GM12873 (cell line): Measurements from ENCODE around the gene COMT.
A peak's percentile ranks its signal among the peaks of the same experiment; 100 is the strongest.

Experiments used
- CTCF ChIP-seq: IDR thresholded peaks from 2 replicates; pipeline ENCODE4 v1.5.1; 2012; ENCODE audit warnings: low read depth, mild to moderate bottlenecking, moderate library complexity, low read length, control low read depth; ENCODE audit not compliant: insufficient read depth; ENCODE audit errors: missing control alignments

The COMT gene

GRCh38 chr22:20011123-20011992 is 69.8 kb downstream of the COMT start:
- TF ChIP-seq CTCF, result no peak

- TF ChIP-seq CTCF, result no peak
Observed at GRCh38 chr22:20011993-20012740, 70.6 kb downstream of the COMT start.

GRCh38 chr22:20012741-20013331 is 71.3 kb downstream of the COMT start:
- TF ChIP-seq CTCF, result no peak

GRCh38 chr22:20013382-20013871 is 71.9 kb downstream of the COMT start:
- peak; percentile 72 for TF ChIP-seq CTCF

- TF ChIP-seq CTCF, result no peak
Observed at GRCh38 chr22:20014526-20015186, 73.1 kb downstream of the COMT start.

GRCh38 chr22:20015187-20015625 is 73.6 kb downstream of the COMT start:
- TF ChIP-seq CTCF, result no peak
